Measurements from ENCODE around the gene REV3L.

DNA sequence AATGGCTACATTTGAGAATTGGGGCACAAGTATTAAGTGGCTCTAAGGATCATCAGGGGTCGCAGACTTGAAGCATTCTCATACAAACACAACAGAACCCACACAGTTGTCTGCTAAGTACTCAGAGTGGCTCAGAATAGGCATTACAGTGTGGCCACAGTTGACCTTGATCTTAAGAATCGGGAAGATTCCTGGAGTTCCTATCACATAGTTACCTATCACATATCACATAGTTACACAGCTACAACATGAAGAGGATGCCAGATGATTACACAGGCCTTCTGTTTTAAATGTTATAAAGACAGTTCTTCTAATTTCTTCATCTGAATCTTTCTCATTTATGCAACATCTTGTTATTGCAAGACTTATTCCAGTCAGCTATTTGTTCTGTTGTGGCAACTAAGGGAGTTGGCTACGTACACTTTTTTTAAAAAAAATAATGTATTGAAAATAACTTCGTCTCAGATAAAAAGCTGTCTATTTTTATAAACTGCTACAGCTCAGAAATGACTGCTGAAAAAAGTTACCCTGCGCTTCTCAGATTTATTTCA, 129.0 kb downstream of the REV3L start:
- TF ChIP-seq GABPA (IDR thresholded peaks at IDR 0.05; ENCODE audit: low read depth), result no peak
- TF ChIP-seq, protein P1, sequence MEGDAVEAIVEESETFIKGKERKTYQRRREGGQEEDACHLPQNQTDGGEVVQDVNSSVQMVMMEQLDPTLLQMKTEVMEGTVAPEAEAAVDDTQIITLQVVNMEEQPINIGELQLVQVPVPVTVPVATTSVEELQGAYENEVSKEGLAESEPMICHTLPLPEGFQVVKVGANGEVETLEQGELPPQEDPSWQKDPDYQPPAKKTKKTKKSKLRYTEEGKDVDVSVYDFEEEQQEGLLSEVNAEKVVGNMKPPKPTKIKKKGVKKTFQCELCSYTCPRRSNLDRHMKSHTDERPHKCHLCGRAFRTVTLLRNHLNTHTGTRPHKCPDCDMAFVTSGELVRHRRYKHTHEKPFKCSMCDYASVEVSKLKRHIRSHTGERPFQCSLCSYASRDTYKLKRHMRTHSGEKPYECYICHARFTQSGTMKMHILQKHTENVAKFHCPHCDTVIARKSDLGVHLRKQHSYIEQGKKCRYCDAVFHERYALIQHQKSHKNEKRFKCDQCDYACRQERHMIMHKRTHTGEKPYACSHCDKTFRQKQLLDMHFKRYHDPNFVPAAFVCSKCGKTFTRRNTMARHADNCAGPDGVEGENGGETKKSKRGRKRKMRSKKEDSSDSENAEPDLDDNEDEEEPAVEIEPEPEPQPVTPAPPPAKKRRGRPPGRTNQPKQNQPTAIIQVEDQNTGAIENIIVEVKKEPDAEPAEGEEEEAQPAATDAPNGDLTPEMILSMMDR (IDR thresholded peaks at IDR 0.05; ENCODE audit: insufficient read depth, low read length), result no peak

All from HL-60 (cell line).